ENCODE results near the gene BCO1.

GRCh38 chr16:81227785-81228184, 10.7 kb upstream of the BCO1 start:
- TF ChIP-seq EZH2 (IDR thresholded peaks at IDR 0.05; ENCODE audit: borderline replicate concordance, low read length) (no peak), CTCF (IDR thresholded peaks at IDR 0.05; ENCODE audit: low read length) (no peak)
